Kidney glomerular epithelial cell (primary cell): Measurements from ENCODE around the gene CBLC.

Experiments
- DNase-seq: peaks from one replicate; lab custom pipeline; 2025; lab: John Stamatoyannopoulos, UW

Gene CBLC

GRCh38 chr19:44746946-44747738, 30.5 kb upstream of the CBLC start:
- peak; percentile 81 for DNase-seq

GRCh38 chr19:44747739-44748425, 29.8 kb upstream of the CBLC start:
- DNase-seq, result peak; percentile 44

- DNase-seq, result no peak
Observed at GRCh38 chr19:44748426-44749254, 29.1 kb upstream of the CBLC start, which contains the start of gene BCL3. BCL3 (plus strand) TSS chr19:44748708; CDS start chr19:44748791, 83 bp downstream.

GRCh38 chr19:44749292-44749691, 28.4 kb upstream of the CBLC start:
- DNase-seq, result no peak

GRCh38 chr19:44749994-44750393, 27.7 kb upstream of the CBLC start:
- no peak for DNase-seq

- no peak for DNase-seq
Observed at GRCh38 chr19:44752123-44752815, 25.4 kb upstream of the CBLC start.

GRCh38 chr19:44752816-44753625, 24.7 kb upstream of the CBLC start:
- peak; percentile 95 for DNase-seq

- no peak for DNase-seq
Observed at GRCh38 chr19:44753626-44753931, 24.1 kb upstream of the CBLC start.

- peak; percentile 30 for DNase-seq
Observed at GRCh38 chr19:44753932-44754749, 23.5 kb upstream of the CBLC start.

- DNase-seq, result no peak
Observed at GRCh38 chr19:44754750-44755080, 23.0 kb upstream of the CBLC start.

- no peak for DNase-seq
Observed at GRCh38 chr19:44755219-44755618, 22.5 kb upstream of the CBLC start.

- no peak for DNase-seq
Observed at GRCh38 chr19:44756089-44756562, 21.6 kb upstream of the CBLC start.

- no peak for DNase-seq
Observed at GRCh38 chr19:44757057-44757734, 20.5 kb upstream of the CBLC start.

- no peak for DNase-seq
Observed at GRCh38 chr19:44757735-44758505, 19.8 kb upstream of the CBLC start.

GRCh38 chr19:44758596-44758995, 19.1 kb upstream of the CBLC start:
- no peak for DNase-seq

GRCh38 chr19:44759083-44759804, 18.4 kb upstream of the CBLC start:
- DNase-seq, result no peak

- no peak for DNase-seq
Observed at GRCh38 chr19:44762038-44762437, 15.7 kb upstream of the CBLC start.
